Measurements from ENCODE around the gene UPB1.
"Not testable (repeated sequence)": the region's sequence is repeated elsewhere in the genome, so short reads cannot be mapped to it uniquely, and the experiment has no call there.

UPB1 gene

GRCh38 chr22:24543185-24543601 is 48.1 kb downstream of the UPB1 start:
- DNase-seq: no peak
- no peak overlapping the region for H3K4me3 Mint-ChIP-seq
- H3K27ac Mint-ChIP-seq: peak overlapping the region; percentile 86
- ATAC-seq (replicated peaks): no peak
- no peaks in the 10 kb centered on the region for H3K9me3 Mint-ChIP-seq
- peaks cover 32 to 69% of the 10 kb centered on the region in 2 donors for H3K4me1 Mint-ChIP-seq
- H3K36me3 Mint-ChIP-seq: peaks cover 69 to 74% of the 10 kb centered on the region in 2 donors
- no peaks in the 10 kb centered on the region for H3K27me3 Mint-ChIP-seq

- ATAC-seq (replicated peaks) (no peak), DNase-seq (no peak)
- peaks cover 34 to 74% of the 10 kb centered on the region in 2 donors for H3K4me1 Mint-ChIP-seq
- no peaks in the 10 kb centered on the region for H3K9me3 Mint-ChIP-seq
- peaks cover 74 to 79% of the 10 kb centered on the region in 2 donors for H3K36me3 Mint-ChIP-seq
- no peaks in the 10 kb centered on the region for H3K27me3 Mint-ChIP-seq
- H3K4me3 Mint-ChIP-seq: no peak overlapping the region
- H3K27ac Mint-ChIP-seq: no peak overlapping the region
Observed at GRCh38 chr22:24543679-24544243, 48.6 kb downstream of the UPB1 start.

- no peak overlapping the region for H3K4me3 Mint-ChIP-seq
- peaks cover 40 to 77% of the 10 kb centered on the region in 2 donors for H3K4me1 Mint-ChIP-seq
- peaks cover 48 to 61% of the 10 kb centered on the region in 2 donors for H3K36me3 Mint-ChIP-seq
- H3K27ac Mint-ChIP-seq: no peak overlapping the region
- DNase-seq: no peak
- no peaks in the 10 kb centered on the region for H3K27me3 Mint-ChIP-seq
- no peaks in the 10 kb centered on the region for H3K9me3 Mint-ChIP-seq
- ATAC-seq (replicated peaks): no peak
Observed at GRCh38 chr22:24548812-24549211, 53.7 kb downstream of the UPB1 start.

- Mint-ChIP-seq H3K27me3 (no peaks in the 10 kb centered on the region), H3K4me3 (peak overlapping the region; percentile 26 to 46), H3K4me1 (peaks cover 41 to 74% of the 10 kb centered on the region in 2 donors), H3K27ac (peak overlapping the region; percentile 82), H3K9me3 (no peaks in the 10 kb centered on the region), H3K36me3 (peaks cover 42 to 55% of the 10 kb centered on the region in 2 donors)
- no peak for DNase-seq
- no peak for ATAC-seq (replicated peaks)
Observed at GRCh38 chr22:24550028-24550901, 55.1 kb downstream of the UPB1 start.

GRCh38 chr22:24550902-24551435 is 55.8 kb downstream of the UPB1 start:
- Mint-ChIP-seq H3K4me3 (peak overlapping the region; percentile 26 to 46), H3K9me3 (no peaks in the 10 kb centered on the region), H3K4me1 (peaks cover 41 to 74% of the 10 kb centered on the region in 2 donors), H3K27me3 (no peaks in the 10 kb centered on the region), H3K36me3 (peaks cover 44 to 58% of the 10 kb centered on the region in 2 donors), H3K27ac (peak overlapping the region; percentile 82)
- ATAC-seq (replicated peaks): no peak
- no peak for DNase-seq

- DNase-seq (peak; percentile 13), ATAC-seq (replicated peaks) (peak; percentile 13 to 20)
- Mint-ChIP-seq H3K27ac (peak overlapping the region; percentile 98), H3K36me3 (peaks cover 34 to 51% of the 10 kb centered on the region in 2 donors), H3K4me3 (peak overlapping the region; percentile 97 to 98), H3K4me1 (peaks cover 44 to 70% of the 10 kb centered on the region in 2 donors)
- not testable (repeated sequence) for H3K27me3 Mint-ChIP-seq, H3K9me3 Mint-ChIP-seq
Observed at GRCh38 chr22:24552503-24553286, 57.6 kb downstream of the UPB1 start.

GRCh38 chr22:24553597-24554312 is 58.6 kb downstream of the UPB1 start:
- H3K27ac Mint-ChIP-seq: peak overlapping the region; percentile 98

GRCh38 chr22:24554313-24555164 is 59.4 kb downstream of the UPB1 start, which contains the start of gene GUCD1:
Gene GUCD1 (minus strand): TSS chr22:24555138. CDS start chr22:24554991, 147 bp downstream.
- Mint-ChIP-seq H3K9me3 (no peaks in the 10 kb centered on the region), H3K4me1 (peaks cover 52 to 73% of the 10 kb centered on the region in 2 donors), H3K27ac (peak within 1 kb of the TSS; percentile 98), H3K4me3 (peak within 1 kb of the TSS; percentile 97 to 98), H3K36me3 (peaks cover 35 to 55% of the 10 kb centered on the region in 2 donors), H3K27me3 (no peaks in the 10 kb centered on the region)
- ATAC-seq (replicated peaks) (peak in 1 of 2 donors; percentile 5), DNase-seq (peak; percentile 23)

More at GRCh38 chr22:24553597-24554312, 58.6 kb downstream of the UPB1 start:
- Mint-ChIP-seq H3K36me3 (peaks cover 34 to 51% of the 10 kb centered on the region in 2 donors), H3K9me3 (no peaks in the 10 kb centered on the region), H3K27me3 (no peaks in the 10 kb centered on the region), H3K4me1 (peaks cover 51 to 73% of the 10 kb centered on the region in 2 donors), H3K4me3 (peak overlapping the region; percentile 97 to 98)
- DNase-seq (no peak), ATAC-seq (replicated peaks) (no peak)

- ATAC-seq (replicated peaks): peak; percentile 82 to 86
- H3K36me3 Mint-ChIP-seq: peaks cover 34 to 54% of the 10 kb centered on the region in 2 donors
- H3K4me1 Mint-ChIP-seq: peaks cover 49 to 70% of the 10 kb centered on the region in 2 donors
- H3K4me3 Mint-ChIP-seq: peak within 1 kb of the TSS; percentile 97 to 98
- DNase-seq: peak; percentile 97
- H3K27ac Mint-ChIP-seq: peak within 1 kb of the TSS; percentile 98
- no peaks in the 10 kb centered on the region for H3K9me3 Mint-ChIP-seq
- H3K27me3 Mint-ChIP-seq: no peaks in the 10 kb centered on the region
Observed at GRCh38 chr22:24555165-24556039, 60.3 kb downstream of the UPB1 start, which contains the start of gene SNRPD3. Gene SNRPD3 (plus strand): TSS chr22:24555999. CDS start chr22:24557675, 1,676 bp downstream.

- DNase-seq: no peak
- Mint-ChIP-seq H3K36me3 (peaks cover 29 to 45% of the 10 kb centered on the region in 2 donors), H3K4me1 (peaks cover 30 to 61% of the 10 kb centered on the region in 2 donors), H3K9me3 (no peaks in the 10 kb centered on the region), H3K27me3 (no peaks in the 10 kb centered on the region), H3K27ac (peak overlapping the region; percentile 42), H3K4me3 (no peak overlapping the region)
- ATAC-seq (replicated peaks): no peak
Observed at GRCh38 chr22:24559471-24559870, 64.3 kb downstream of the UPB1 start.

- Mint-ChIP-seq H3K9me3 (no peaks in the 10 kb centered on the region), H3K27me3 (no peaks in the 10 kb centered on the region), H3K27ac (no peak overlapping the region), H3K36me3 (peaks cover 18 to 37% of the 10 kb centered on the region in 2 donors), H3K4me1 (peaks cover 34 to 61% of the 10 kb centered on the region in 2 donors), H3K4me3 (no peak overlapping the region)
- DNase-seq (no peak), ATAC-seq (replicated peaks) (no peak)
Observed at GRCh38 chr22:24563246-24563645, 68.1 kb downstream of the UPB1 start.
